Loucy (cell line): ENCODE data around the gene UTP14A.

Source experiments
- CTCF ChIP-seq: fragments of 200-600 bp; sonication (generic); conservative IDR thresholded peaks from 2 replicates; pipeline ENCODE4 v1.5.1; 2014; ENCODE audit warnings: mild to moderate bottlenecking, antibody characterized with exemption, low read length
- EZH2phosphoT487 ChIP-seq: fragments of 200-600 bp; IDR thresholded peaks from 2 replicates; pipeline ENCODE4 v1.6.1; 2018; ENCODE audit warnings: antibody characterized with exemption, mild to moderate bottlenecking, moderate library complexity, borderline replicate concordance

GRCh38 chrX:129939986-129940385 is 34.0 kb downstream of the UTP14A start:
- no peak for TF ChIP-seq CTCF
- no peak for TF ChIP-seq EZH2phosphoT487
